WI38 (cell line): Measurements from ENCODE around the gene P2RX5.

ENCODE experiments used
- H3K4me3 ChIP-seq: 2 replicates; pipeline ENCODE4 v1.5.1; 2011; ENCODE audit warnings: low read depth, mild to moderate bottlenecking, control low read depth, low read length
- CTCF ChIP-seq: IDR thresholded peaks from 2 replicates; pipeline ENCODE4 v1.5.1; 2012; ENCODE audit warnings: low read depth, mild to moderate bottlenecking, control low read depth, low read length

Gene P2RX5

GRCh38 chr17:3695129-3695722, 729 bp downstream of the P2RX5 start:
- H3K4me3 ChIP-seq, result peak overlapping the region; percentile 48
- no peak for TF ChIP-seq CTCF

GRCh38 chr17:3693829-3694231, 2.1 kb downstream of the P2RX5 start:
- no peak overlapping the region for H3K4me3 ChIP-seq
- TF ChIP-seq CTCF, result no peak

- no peak overlapping the region for H3K4me3 ChIP-seq
- TF ChIP-seq CTCF, result no peak
Measured at GRCh38 chr17:3693141-3693540, 2.8 kb downstream of the P2RX5 start.

- no peak for TF ChIP-seq CTCF
Measured at GRCh38 chr17:3692346-3692745, 3.6 kb downstream of the P2RX5 start.

GRCh38 chr17:3691617-3692067, 4.3 kb downstream of the P2RX5 start:
- TF ChIP-seq CTCF, result no peak
- H3K4me3 ChIP-seq, result no peak overlapping the region

More at GRCh38 chr17:3692346-3692745, 3.6 kb downstream of the P2RX5 start:
- H3K4me3 ChIP-seq, result no peak overlapping the region

GRCh38 chr17:3690094-3690715, 5.8 kb downstream of the P2RX5 start:
- no peak overlapping the region for H3K4me3 ChIP-seq
- TF ChIP-seq CTCF, result no peak

GRCh38 chr17:3689262-3690093, 6.5 kb downstream of the P2RX5 start:
- no peak for TF ChIP-seq CTCF
- no peak overlapping the region for H3K4me3 ChIP-seq
